SU-DHL-6 (cell line): Measurements from ENCODE around the gene ZNF629.

Experiments used
- H2AFZ ChIP-seq: fragments of 200-600 bp; sonication (generic); 2 replicates; pipeline ENCODE4 v1.6.1; 2014; ENCODE audit warnings: low read depth, mild to moderate bottlenecking, moderate library complexity, mixed read lengths, antibody characterized with exemption, low read length; ENCODE audit not compliant: severe bottlenecking
- H3F3A ChIP-seq: fragments of 200-600 bp; shearing (Covaris generic); 2 replicates; pipeline ENCODE4 v1.6.0; 2016; ENCODE audit warnings: antibody characterized with exemption, mild to moderate bottlenecking; ENCODE audit not compliant: insufficient read depth
- H3K27ac ChIP-seq: fragments of 200-600 bp; sonication (generic); 2 replicates; pipeline ENCODE4 v1.5.1; 2016; ENCODE audit warnings: low read depth, mild to moderate bottlenecking, low read length, moderate library complexity, mixed read lengths
- H3K27me3 ChIP-seq: fragments of 200-600 bp; sonication (generic), shearing (Covaris generic); 2 replicates; pipeline ENCODE4 v1.6.0; 2014; ENCODE audit warnings: mild to moderate bottlenecking, low read length
- H3K36me3 ChIP-seq: fragments of 200-600 bp; sonication (generic); 2 replicates; pipeline ENCODE4 v1.6.1; 2014; ENCODE audit warnings: mild to moderate bottlenecking, low read length, mixed read lengths
- H3K4me2 ChIP-seq: fragments of 300-600, 200-600 bp; shearing (Covaris generic), sonication (generic); 2 replicates; pipeline ENCODE4 v1.6.0; 2014; ENCODE audit warnings: low read length, low read depth, mild to moderate bottlenecking; ENCODE audit not compliant: poor library complexity, severe bottlenecking
- H3K4me3 ChIP-seq: fragments of 200-600 bp; sonication (generic); 2 replicates; pipeline ENCODE4 v1.5.1; 2014; ENCODE audit warnings: antibody characterized with exemption, low read length, mild to moderate bottlenecking, mixed read lengths; ENCODE audit not compliant: insufficient read depth, poor library complexity, severe bottlenecking
- H3K79me2 ChIP-seq: fragments of 200-600 bp; sonication (generic); 2 replicates; pipeline ENCODE4 v1.6.1; 2014; ENCODE audit warnings: mild to moderate bottlenecking, low read length, moderate library complexity; ENCODE audit not compliant: insufficient read depth
- H3K9ac ChIP-seq: fragments of 200-600 bp; sonication (generic); 2 replicates; pipeline ENCODE4 v1.7.0; 2014; ENCODE audit warnings: mild to moderate bottlenecking, low read length
- H3K9me2 ChIP-seq: fragments of 200-600 bp; sonication (generic); replicated peaks from 2 replicates; pipeline ENCODE4 v1.6.1; 2014; ENCODE audit warnings: low read length; ENCODE audit not compliant: insufficient read depth
- H3K9me3 ChIP-seq: fragments of 200-600 bp; sonication (generic); 2 replicates; pipeline ENCODE4 v1.6.1; 2014; ENCODE audit warnings: low read length, mixed read lengths; ENCODE audit not compliant: insufficient read depth
- H4K20me1 ChIP-seq: fragments of 200-600 bp; sonication (generic); 2 replicates; pipeline ENCODE4 v1.6.1; 2014; ENCODE audit warnings: low read depth, mild to moderate bottlenecking, antibody characterized with exemption, low read length, moderate library complexity, mixed read lengths
- CTCF ChIP-seq: fragments of 200-600 bp; sonication (generic); IDR thresholded peaks from one replicate; pipeline ENCODE4 v1.5.1; 2017; ENCODE audit warnings: antibody characterized with exemption, mild to moderate bottlenecking, low read length, moderate library complexity; ENCODE audit not compliant: insufficient read depth, poor library complexity, severe bottlenecking
- EZH2phosphoT487 ChIP-seq: fragments of 200-600 bp; sonication (generic), shearing (Covaris generic); conservative IDR thresholded peaks from 2 replicates; pipeline ENCODE4 v1.6.1; 2018; ENCODE audit warnings: mild to moderate bottlenecking, antibody characterized with exemption, low read length, moderate library complexity, mixed read lengths

The ZNF629 gene

GRCh38 chr16:30743716-30744115 is 43.3 kb downstream of the ZNF629 start:
- Histone ChIP-seq H3K4me2 (no peak overlapping the region), H3K36me3 (0 out of 2 replicates have a peak, but pooled peaks cover 4% of the 10 kb centered on the region), H3K9ac (no peak overlapping the region), H3K9me2 (no peaks in the 10 kb centered on the region), H3F3A (peaks cover 31% of the 10 kb centered on the region), H3K79me2 (peaks cover 2% of the 10 kb centered on the region; the same call in 1 of the 2 replicates), H3K4me3 (no peak overlapping the region), H4K20me1 (no peaks in the 10 kb centered on the region), H3K27me3 (no peaks in the 10 kb centered on the region), H3K9me3 (no peaks in the 10 kb centered on the region), H2AFZ (no peak overlapping the region), H3K27ac (no peak overlapping the region)
- TF ChIP-seq EZH2phosphoT487: no peak
- no peak for TF ChIP-seq CTCF

- H3K9me3 ChIP-seq: no peaks in the 10 kb centered on the region
- H2AFZ ChIP-seq: no peak overlapping the region
- no peaks in the 10 kb centered on the region for H4K20me1 ChIP-seq
- H3F3A ChIP-seq: peaks cover 19% of the 10 kb centered on the region
- H3K9me2 ChIP-seq: no peaks in the 10 kb centered on the region
- no peak overlapping the region for H3K4me3 ChIP-seq
- H3K9ac ChIP-seq: no peak overlapping the region
- H3K79me2 ChIP-seq: no peaks in the 10 kb centered on the region
- H3K36me3 ChIP-seq: 0 out of 2 replicates have a peak, but pooled peaks cover 8% of the 10 kb centered on the region
- no peaks in the 10 kb centered on the region for H3K27me3 ChIP-seq
- H3K4me2 ChIP-seq: no peak overlapping the region
- H3K27ac ChIP-seq: no peak overlapping the region
- TF ChIP-seq EZH2phosphoT487 (no peak), CTCF (no peak)
Measured at GRCh38 chr16:30741461-30741914, 45.5 kb downstream of the ZNF629 start.

DNA sequence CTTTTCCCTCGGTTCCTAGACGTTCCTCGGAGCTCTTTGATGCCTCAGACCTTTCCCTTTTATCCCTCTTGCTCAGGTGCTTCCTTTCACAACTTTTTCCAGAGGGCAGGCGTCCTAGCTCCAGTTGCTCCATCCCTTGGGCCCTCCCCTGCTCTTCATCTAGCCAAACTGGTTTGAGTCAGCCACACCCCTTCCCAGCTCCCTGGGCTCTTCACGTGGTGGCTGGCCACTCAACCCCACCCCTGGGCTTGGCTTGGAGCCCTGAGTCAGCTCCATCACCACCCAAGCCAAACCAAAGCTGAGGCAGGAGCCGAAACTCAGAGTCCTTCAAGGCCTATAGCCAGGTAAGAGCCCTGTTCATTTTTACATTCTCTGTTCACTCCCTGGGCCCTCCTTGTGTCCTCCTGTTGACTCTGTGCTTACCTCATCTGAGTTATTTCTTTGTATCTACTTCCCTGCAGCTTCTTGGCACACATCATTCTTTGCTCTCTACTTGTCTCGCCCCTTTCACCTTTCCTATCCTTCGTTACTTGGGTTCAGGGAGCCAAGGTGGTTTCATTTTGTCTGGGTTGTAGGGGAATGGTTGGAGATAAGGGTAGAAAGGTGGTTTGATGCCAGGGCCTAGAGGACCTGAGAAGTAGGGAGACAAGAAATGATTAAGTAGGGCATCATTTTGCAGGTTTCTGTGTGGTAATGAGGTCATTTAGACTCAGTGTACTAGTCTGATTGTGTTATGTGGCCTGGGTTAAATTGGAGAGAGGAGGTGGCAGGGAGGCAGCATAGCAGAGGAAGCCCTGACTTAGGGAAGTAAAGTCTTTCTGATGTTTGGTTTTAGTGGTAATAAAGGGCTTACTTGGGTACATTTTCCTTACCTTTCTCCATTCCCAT is 46.4 kb downstream of the ZNF629 start:
- no peak for TF ChIP-seq EZH2phosphoT487
- TF ChIP-seq CTCF: no peak
- H3K4me3 ChIP-seq: no peak overlapping the region
- peaks cover 8% of the 10 kb centered on the region; the same call in 1 of the 2 replicates for H3K36me3 ChIP-seq
- no peaks in the 10 kb centered on the region for H3K27me3 ChIP-seq
- no peak overlapping the region for H3K4me2 ChIP-seq
- no peak overlapping the region for H2AFZ ChIP-seq
- no peaks in the 10 kb centered on the region for H4K20me1 ChIP-seq
- H3F3A ChIP-seq: peaks cover 17% of the 10 kb centered on the region
- no peak overlapping the region for H3K9ac ChIP-seq
- H3K27ac ChIP-seq: no peak overlapping the region
- no peaks in the 10 kb centered on the region for H3K9me3 ChIP-seq
- H3K79me2 ChIP-seq: no peaks in the 10 kb centered on the region
- H3K9me2 ChIP-seq: no peaks in the 10 kb centered on the region
